ENCODE results near the gene DDX18. TPM values are rescaled to one million over a fixed set of nuclear protein-coding genes. Genes with fewer than 3 reads are reported as not detected.

DDX18 gene
- polyA plus RNA-seq, 1 donor (not counting 4 experiments of a cell fraction or from before 2014, with no cell fraction given) = 73.4 TPM

DNA sequence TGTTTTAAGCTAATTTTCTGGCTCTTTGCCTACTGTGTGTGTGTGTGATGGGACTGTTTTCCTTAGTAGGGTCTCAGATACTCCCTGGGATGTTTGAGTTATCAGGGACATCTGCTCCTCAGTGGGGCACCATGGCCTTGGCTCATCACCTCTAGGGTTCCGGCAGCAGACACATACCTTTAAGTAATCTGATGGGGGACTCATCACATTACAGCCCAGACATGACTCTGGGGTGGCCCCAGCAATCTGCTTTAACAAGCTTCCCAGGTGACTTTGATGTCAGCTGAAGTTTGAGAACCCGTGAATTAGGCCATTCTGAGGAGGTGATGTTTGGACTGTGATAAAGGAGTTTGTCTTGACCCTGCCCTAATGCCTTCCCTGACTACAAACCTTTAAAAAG lies 38.8 kb downstream of the DDX18 start:
- TF ChIP-seq, protein P1, sequence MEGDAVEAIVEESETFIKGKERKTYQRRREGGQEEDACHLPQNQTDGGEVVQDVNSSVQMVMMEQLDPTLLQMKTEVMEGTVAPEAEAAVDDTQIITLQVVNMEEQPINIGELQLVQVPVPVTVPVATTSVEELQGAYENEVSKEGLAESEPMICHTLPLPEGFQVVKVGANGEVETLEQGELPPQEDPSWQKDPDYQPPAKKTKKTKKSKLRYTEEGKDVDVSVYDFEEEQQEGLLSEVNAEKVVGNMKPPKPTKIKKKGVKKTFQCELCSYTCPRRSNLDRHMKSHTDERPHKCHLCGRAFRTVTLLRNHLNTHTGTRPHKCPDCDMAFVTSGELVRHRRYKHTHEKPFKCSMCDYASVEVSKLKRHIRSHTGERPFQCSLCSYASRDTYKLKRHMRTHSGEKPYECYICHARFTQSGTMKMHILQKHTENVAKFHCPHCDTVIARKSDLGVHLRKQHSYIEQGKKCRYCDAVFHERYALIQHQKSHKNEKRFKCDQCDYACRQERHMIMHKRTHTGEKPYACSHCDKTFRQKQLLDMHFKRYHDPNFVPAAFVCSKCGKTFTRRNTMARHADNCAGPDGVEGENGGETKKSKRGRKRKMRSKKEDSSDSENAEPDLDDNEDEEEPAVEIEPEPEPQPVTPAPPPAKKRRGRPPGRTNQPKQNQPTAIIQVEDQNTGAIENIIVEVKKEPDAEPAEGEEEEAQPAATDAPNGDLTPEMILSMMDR (optimal IDR thresholded peaks at IDR 0.05 in 1 of 3, IDR thresholded peaks at IDR 0.05 in 1 of 3, conservative IDR thresholded peaks at IDR 0.05 in 1 of 3; ENCODE audit: extremely low read depth in 1 of 3, insufficient read depth in 2 of 3, low read length in 3 of 3) = no peak
- TF ChIP-seq EZH2 (IDR thresholded peaks at IDR 0.05; ENCODE audit: low read length) = no peak
- H2AFZ ChIP-seq (ENCODE audit: control insufficient read depth, low read length) = no peak overlapping the region
- H3K9ac ChIP-seq (ENCODE audit: control insufficient read depth, extremely low read depth, insufficient read depth, low read length) = no peak overlapping the region
- dilution Hi-C loops (cut with MboI; ENCODE audit: extremely low pct_ligation_motif_present, low sequenced_read_pairs) = no loop called here
- no peak for DNase-seq (ENCODE audit: low read depth, low spot score)
- H3K27ac ChIP-seq (ENCODE audit: control insufficient read depth, insufficient read depth, low read length) = no peak overlapping the region
- no peaks in the 10 kb centered on the region for H3K9me3 ChIP-seq (ENCODE audit: control insufficient read depth, low read depth, low read length)
- FAIRE-seq = no peak
- no peaks in the 10 kb centered on the region for H3K4me1 ChIP-seq (ENCODE audit: control insufficient read depth, extremely low read depth, insufficient read depth, low read length)
- H3K9me1 ChIP-seq (ENCODE audit: control insufficient read depth, extremely low read depth, insufficient read depth, low read length) = no peaks in the 10 kb centered on the region
- H3K4me2 ChIP-seq (ENCODE audit: control insufficient read depth, extremely low read depth, insufficient read depth, low read depth, low read length) = no peak overlapping the region
- no peaks in the 10 kb centered on the region for H3K36me3 ChIP-seq (ENCODE audit: control insufficient read depth in 2 of 2, extremely low read depth in 1 of 2, insufficient read depth in 2 of 2, low read length in 2 of 2)
- H3K79me2 ChIP-seq (ENCODE audit: control insufficient read depth, insufficient read depth, low read length) = no peaks in the 10 kb centered on the region
- H3K4me3 ChIP-seq (ENCODE audit: control insufficient read depth in 2 of 3, extremely low read depth in 1 of 3, insufficient read depth in 2 of 3, low read depth in 1 of 3, low read length in 3 of 3) = no peak overlapping the region
- no peaks in the 10 kb centered on the region for H4K20me1 ChIP-seq (ENCODE audit: control insufficient read depth, extremely low read depth, insufficient read depth, low read length)
- peaks cover 17% of the 10 kb centered on the region for H3K27me3 ChIP-seq (ENCODE audit: control insufficient read depth, extremely low read depth, insufficient read depth, low read length)

DNA sequence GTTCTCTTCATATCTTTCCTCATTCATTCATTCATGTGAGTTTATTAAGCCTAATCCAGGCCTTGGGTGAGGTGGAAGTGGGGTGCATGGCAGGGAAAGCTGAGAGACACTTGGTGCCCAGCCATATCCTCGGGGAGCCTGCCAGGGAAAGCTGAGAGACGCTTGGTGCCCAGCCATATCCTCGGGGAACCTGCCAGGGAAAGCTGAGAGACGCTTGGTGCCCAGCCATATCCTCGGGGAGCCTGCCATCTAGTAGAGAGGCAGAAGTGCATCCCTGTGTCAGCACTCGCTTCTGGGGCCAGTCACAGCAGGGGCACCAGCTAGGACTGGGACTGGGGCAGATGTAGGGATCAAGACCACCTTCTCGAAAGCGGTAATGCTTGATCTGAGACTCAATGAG lies 39.4 kb downstream of the DDX18 start:
- H4K20me1 ChIP-seq (ENCODE audit: control insufficient read depth, extremely low read depth, insufficient read depth, low read length) = no peaks in the 10 kb centered on the region
- H2AFZ ChIP-seq (ENCODE audit: control insufficient read depth, low read length) = no peak overlapping the region
- no peaks in the 10 kb centered on the region for H3K9me1 ChIP-seq (ENCODE audit: control insufficient read depth, extremely low read depth, insufficient read depth, low read length)
- FAIRE-seq (no peak), DNase-seq (ENCODE audit: low read depth, low spot score) (no peak)
- dilution Hi-C loops (cut with MboI; ENCODE audit: extremely low pct_ligation_motif_present, low sequenced_read_pairs) = no loop called here
- H3K4me1 ChIP-seq (ENCODE audit: control insufficient read depth, extremely low read depth, insufficient read depth, low read length) = no peaks in the 10 kb centered on the region
- H3K9ac ChIP-seq (ENCODE audit: control insufficient read depth, extremely low read depth, insufficient read depth, low read length) = no peak overlapping the region
- H3K79me2 ChIP-seq (ENCODE audit: control insufficient read depth, insufficient read depth, low read length) = no peaks in the 10 kb centered on the region
- H3K4me2 ChIP-seq (ENCODE audit: control insufficient read depth, extremely low read depth, insufficient read depth, low read depth, low read length) = no peak overlapping the region
- TF ChIP-seq, protein P1 (optimal IDR thresholded peaks at IDR 0.05 in 1 of 3, IDR thresholded peaks at IDR 0.05 in 1 of 3, conservative IDR thresholded peaks at IDR 0.05 in 1 of 3; ENCODE audit: extremely low read depth in 1 of 3, insufficient read depth in 2 of 3, low read length in 3 of 3) = no peak
- TF ChIP-seq EZH2 (IDR thresholded peaks at IDR 0.05; ENCODE audit: low read length) = no peak
- peaks cover 12% of the 10 kb centered on the region for H3K27me3 ChIP-seq (ENCODE audit: control insufficient read depth, extremely low read depth, insufficient read depth, low read length)
- H3K4me3 ChIP-seq (ENCODE audit: control insufficient read depth in 2 of 3, extremely low read depth in 1 of 3, insufficient read depth in 2 of 3, low read depth in 1 of 3, low read length in 3 of 3) = no peak overlapping the region
- H3K9me3 ChIP-seq (ENCODE audit: control insufficient read depth, low read depth, low read length) = no peaks in the 10 kb centered on the region
- H3K36me3 ChIP-seq (ENCODE audit: control insufficient read depth in 2 of 2, extremely low read depth in 1 of 2, insufficient read depth in 2 of 2, low read length in 2 of 2) = no peaks in the 10 kb centered on the region
- no peak overlapping the region for H3K27ac ChIP-seq (ENCODE audit: control insufficient read depth, insufficient read depth, low read length)

All from keratinocyte (primary cell).